HG02981 (cell line): ENCODE measurements around the gene GPC2.

Experiments used
- ATAC-seq: cut with Tn5 transposase; IDR thresholded peaks from one replicate; pipeline ENCODE4 v1.9.1; 2021; ENCODE audit warnings: mild to moderate bottlenecking, moderate library complexity; ENCODE audit not compliant: unreplicated experiment

Gene GPC2

DNA sequence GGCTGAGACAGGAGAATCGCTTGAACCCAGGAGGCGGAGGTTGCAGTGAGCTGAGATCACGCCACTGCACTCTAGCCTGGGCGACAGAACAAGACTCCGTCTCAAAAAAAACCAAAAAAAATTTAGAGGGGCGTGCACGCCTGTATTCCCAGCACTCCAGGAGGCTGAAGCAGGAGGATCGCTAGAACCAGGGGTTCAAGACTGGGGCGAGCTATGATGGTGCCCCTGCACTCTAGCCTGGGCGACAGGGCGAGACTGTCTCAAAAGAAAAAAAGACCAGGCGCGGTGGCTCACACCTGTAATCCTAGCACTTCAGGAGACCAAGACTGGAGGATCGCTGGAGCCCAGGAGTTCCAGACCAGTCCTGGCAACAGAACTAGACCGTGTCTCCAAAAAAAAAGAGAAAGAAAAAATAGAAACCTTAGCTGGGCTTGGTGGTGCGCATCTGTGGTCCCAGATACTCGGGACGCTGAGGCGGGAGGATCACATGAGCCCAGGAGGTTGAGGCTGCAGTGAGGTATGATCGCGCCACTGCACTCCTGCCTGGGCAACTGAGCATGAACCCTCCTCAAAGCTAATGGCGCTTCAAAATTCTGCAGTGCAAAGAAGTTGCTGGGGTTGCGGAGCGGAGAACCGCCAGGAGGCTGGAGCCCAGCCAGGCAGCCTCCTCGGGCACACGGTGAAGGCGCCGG, 50.8 kb downstream of the GPC2 start:
- ATAC-seq: peak; percentile 19

DNA sequence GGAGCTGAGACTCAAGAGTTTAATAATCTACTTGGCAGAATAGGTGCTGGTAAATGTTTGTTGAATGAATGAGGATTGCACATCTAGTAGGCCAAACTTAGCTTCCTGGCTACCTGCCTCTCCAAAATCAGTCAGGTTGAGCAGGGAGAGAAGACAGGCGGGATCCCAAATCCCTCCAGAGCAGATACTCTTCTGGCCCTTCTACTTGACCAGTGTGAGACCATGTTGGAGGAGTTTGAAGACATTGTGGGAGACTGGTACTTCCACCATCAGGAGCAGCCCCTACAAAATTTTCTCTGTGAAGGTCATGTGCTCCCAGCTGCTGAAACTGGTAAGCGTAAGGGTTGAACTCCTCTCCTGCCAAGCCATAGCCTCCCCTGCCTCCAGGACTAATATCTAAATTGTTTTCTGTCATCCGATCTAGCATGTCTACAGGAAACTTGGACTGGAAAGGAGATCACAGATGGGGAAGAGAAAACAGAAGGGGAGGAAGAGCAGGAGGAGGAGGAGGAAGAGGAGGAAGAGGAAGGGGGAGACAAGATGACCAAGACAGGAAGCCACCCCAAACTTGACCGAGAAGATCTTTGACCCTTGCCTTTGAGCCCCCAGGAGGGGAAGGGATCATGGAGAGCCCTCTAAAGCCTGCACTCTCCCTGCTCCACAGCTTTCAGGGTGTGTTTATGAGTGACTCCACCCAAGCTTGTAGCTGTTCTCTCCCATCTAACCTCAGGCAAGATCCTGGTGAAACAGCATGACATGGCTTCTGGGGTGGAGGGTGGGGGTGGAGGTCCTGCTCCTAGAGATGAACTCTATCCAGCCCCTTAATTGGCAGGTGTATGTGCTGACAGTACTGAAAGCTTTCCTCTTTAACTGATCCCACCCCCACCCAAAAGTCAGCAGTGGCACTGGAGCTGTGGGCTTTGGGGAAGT, 52.6 kb downstream of the GPC2 start:
- no peak for ATAC-seq

DNA sequence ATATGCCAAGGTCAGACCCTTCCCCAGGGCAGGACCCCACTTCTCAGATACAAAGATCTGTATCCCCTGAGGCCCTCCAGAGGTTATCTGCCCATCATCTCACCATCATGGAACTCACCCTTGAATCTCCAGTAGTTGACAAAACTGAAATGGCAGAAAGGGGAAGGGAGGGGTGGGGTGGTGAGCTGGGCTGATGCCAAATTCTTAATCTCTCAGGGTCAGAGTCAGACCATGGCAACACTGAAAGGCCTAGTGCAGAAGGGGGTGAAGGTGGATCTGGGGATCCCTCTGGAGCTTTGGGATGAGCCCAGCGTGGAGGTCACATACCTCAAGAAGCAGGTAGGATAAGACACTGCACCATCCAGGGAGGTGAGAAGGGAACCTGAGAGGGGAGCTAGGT, 54.6 kb downstream of the GPC2 start:
- no peak for ATAC-seq

- ATAC-seq: no peak
Observed at GRCh38 chr7:100122067-100122466, 55.1 kb downstream of the GPC2 start.

DNA sequence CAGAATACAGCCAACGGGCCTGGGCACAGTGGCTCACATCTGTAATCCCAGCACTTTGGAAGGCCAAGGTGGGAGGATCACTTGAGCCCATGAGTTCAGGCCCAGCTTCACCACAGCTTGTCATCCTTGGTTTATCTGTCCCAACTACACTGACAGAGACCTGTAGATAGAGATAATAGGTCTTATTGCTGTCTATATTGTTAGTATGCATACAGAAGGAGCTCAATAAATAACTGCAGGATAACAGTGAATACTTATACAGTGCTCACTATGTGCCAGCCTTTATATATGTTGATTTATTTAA, 56.5 kb downstream of the GPC2 start:
- no peak for ATAC-seq

DNA sequence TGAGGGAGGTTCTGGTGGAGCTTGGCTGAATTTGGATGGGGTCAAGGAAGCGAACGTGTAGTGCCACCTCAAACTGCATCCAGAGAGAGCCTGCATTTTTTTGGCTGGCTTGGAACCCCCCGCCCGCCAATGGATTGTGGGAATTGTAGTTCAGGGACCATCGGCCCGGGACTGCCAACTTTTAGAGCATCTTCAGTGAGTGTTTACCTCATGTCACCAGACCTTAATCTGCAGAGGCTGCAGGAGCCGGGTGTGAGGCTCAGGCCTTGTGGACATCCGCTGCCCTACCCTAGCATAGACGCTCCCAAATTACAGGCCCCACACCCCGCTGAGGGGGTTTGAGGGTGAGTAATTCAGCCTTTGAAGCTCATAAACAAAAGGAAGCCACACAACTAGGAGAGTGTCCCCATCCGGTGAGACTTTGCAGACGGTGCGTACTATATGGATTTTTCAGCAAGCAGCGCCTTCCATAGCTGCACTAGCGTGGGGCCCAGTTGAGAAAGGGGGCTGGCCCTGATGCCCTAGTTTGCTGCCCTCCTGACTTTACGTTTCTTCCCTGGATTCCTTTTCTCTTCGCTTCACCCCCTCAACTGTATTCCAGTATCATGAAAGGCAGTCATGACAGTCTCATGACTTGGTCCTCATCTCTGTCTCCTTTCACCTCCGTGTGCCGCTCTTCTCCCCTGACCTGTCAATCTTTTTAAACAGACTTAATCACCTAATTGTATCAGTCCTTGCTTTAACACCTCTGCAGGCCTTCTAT, 57.0 kb downstream of the GPC2 start:
- ATAC-seq: peak; percentile 36
